ENCODE results near the gene ELOVL5.

ELOVL5 gene

DNA sequence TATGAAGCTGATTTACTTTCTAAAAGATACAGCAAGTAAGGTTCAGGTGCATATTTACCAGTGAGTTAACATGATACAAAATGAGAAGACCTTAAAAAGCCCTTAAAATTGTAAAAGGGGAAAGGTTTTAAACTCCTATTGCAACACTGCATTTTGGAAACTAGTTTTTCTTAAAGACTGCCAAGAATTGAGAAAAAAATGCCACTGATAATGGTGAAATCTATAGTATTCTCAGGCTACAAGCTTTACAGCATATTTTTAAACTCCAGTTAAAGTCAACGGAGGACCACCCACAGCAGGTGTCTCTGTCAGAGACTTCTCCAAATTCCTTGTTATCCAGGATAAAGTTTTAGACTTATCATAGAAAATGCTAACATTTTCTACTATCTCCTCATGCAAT lies 53.6 kb downstream of the ELOVL5 start:
- Histone ChIP-seq H3K27me3 (ENCODE audit: insufficient read depth, low read length, poor library complexity, severe bottlenecking) (no peaks in the 10 kb centered on the region), H3K36me3 (ENCODE audit: insufficient read depth, low read length) (peaks cover 51% of the 10 kb centered on the region), H4K20me1 (ENCODE audit: insufficient read depth, low read length, poor library complexity, severe bottlenecking) (peaks cover 95% of the 10 kb centered on the region), H3K9me3 (ENCODE audit: insufficient read depth, low read depth, low read length) (no peaks in the 10 kb centered on the region), H3F3A (ENCODE audit: low read depth) (0 out of 2 replicates have a peak, but pooled peaks cover 5% of the 10 kb centered on the region), H3K79me2 (ENCODE audit: insufficient read depth, low read length) (peaks cover 98% of the 10 kb centered on the region), H3K4me2 (ENCODE audit: low read depth, low read length, poor library complexity, severe bottlenecking) (no peak overlapping the region), H3K9me2 (replicated peaks; ENCODE audit: low read depth, low read length) (no peaks in the 10 kb centered on the region), H2AFZ (ENCODE audit: low read length) (no peak overlapping the region), H3K4me1 (ENCODE audit: insufficient read depth, low read length, poor library complexity, severe bottlenecking) (peaks cover 48% of the 10 kb centered on the region), H3K9ac (ENCODE audit: low read depth, low read length, poor library complexity, severe bottlenecking) (no peak overlapping the region), H3K4me3 (ENCODE audit: low read length, poor library complexity, severe bottlenecking) (no peak overlapping the region)
- TF ChIP-seq, protein P1, sequence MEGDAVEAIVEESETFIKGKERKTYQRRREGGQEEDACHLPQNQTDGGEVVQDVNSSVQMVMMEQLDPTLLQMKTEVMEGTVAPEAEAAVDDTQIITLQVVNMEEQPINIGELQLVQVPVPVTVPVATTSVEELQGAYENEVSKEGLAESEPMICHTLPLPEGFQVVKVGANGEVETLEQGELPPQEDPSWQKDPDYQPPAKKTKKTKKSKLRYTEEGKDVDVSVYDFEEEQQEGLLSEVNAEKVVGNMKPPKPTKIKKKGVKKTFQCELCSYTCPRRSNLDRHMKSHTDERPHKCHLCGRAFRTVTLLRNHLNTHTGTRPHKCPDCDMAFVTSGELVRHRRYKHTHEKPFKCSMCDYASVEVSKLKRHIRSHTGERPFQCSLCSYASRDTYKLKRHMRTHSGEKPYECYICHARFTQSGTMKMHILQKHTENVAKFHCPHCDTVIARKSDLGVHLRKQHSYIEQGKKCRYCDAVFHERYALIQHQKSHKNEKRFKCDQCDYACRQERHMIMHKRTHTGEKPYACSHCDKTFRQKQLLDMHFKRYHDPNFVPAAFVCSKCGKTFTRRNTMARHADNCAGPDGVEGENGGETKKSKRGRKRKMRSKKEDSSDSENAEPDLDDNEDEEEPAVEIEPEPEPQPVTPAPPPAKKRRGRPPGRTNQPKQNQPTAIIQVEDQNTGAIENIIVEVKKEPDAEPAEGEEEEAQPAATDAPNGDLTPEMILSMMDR (conservative IDR thresholded peaks at IDR 0.05; ENCODE audit: low read length): no peak
- TF ChIP-seq EZH2phosphoT487 (IDR thresholded peaks at IDR 0.05; ENCODE audit: borderline replicate concordance): no peak

DNA sequence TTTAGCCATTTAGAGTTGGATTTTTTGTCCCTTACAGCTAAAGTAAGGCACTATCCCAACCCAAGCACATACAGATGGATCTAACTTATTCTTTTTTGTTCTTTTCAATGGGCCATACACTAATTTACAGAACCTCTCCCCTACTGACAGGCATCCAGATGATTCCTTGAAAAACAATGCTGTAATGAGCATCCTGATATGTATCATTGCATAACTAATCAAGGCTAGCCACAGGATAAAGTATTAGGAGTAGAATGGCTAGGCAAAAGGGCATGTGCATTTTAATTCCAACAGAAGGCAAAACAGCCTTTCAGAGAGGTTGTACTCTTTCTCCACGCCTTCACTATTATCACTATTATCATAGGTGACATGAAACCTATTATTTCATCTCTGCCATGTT lies 54.1 kb downstream of the ELOVL5 start:
- H3K4me3 ChIP-seq (ENCODE audit: low read length, poor library complexity, severe bottlenecking): no peak overlapping the region
- no peak overlapping the region for H3K4me2 ChIP-seq (ENCODE audit: low read depth, low read length, poor library complexity, severe bottlenecking)
- no peaks in the 10 kb centered on the region for H3K9me3 ChIP-seq (ENCODE audit: insufficient read depth, low read depth, low read length)
- no peak for TF ChIP-seq EZH2phosphoT487 (IDR thresholded peaks at IDR 0.05; ENCODE audit: borderline replicate concordance)
- TF ChIP-seq, protein P1 (conservative IDR thresholded peaks at IDR 0.05; ENCODE audit: low read length): no peak
- H3K36me3 ChIP-seq (ENCODE audit: insufficient read depth, low read length): peaks cover 56% of the 10 kb centered on the region
- no peak overlapping the region for H2AFZ ChIP-seq (ENCODE audit: low read length)
- H3K4me1 ChIP-seq (ENCODE audit: insufficient read depth, low read length, poor library complexity, severe bottlenecking): peaks cover 42% of the 10 kb centered on the region
- H4K20me1 ChIP-seq (ENCODE audit: insufficient read depth, low read length, poor library complexity, severe bottlenecking): peaks cover 94% of the 10 kb centered on the region
- no peak overlapping the region for H3K9ac ChIP-seq (ENCODE audit: low read depth, low read length, poor library complexity, severe bottlenecking)
- H3K79me2 ChIP-seq (ENCODE audit: insufficient read depth, low read length): peaks cover 97% of the 10 kb centered on the region
- H3F3A ChIP-seq (ENCODE audit: low read depth): 0 out of 2 replicates have a peak, but pooled peaks cover 5% of the 10 kb centered on the region
- no peaks in the 10 kb centered on the region for H3K9me2 ChIP-seq (replicated peaks; ENCODE audit: low read depth, low read length)
- H3K27me3 ChIP-seq (ENCODE audit: insufficient read depth, low read length, poor library complexity, severe bottlenecking): no peaks in the 10 kb centered on the region

DNA sequence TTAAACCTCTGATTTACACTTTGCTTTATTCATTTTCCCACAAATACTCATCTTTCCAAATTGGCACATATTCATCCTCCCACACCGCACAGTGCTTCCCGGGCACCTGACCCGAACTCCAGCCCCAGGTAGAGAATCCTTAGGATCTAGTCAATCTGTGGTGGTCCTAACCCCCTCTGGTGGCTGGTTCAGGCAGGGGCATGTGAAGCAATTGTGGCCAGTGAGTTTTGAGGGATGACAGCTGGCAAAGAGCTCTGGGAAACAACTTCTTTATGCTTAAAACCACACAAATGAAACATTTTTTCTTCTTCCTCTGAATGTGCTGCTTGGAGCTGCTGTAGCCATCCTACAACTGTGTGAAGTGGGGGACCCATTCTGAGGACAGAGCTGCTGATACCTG lies 54.7 kb downstream of the ELOVL5 start:
- H3K36me3 ChIP-seq (ENCODE audit: insufficient read depth, low read length): peaks cover 60% of the 10 kb centered on the region
- H3K79me2 ChIP-seq (ENCODE audit: insufficient read depth, low read length): peaks cover 96% of the 10 kb centered on the region
- H3K4me3 ChIP-seq (ENCODE audit: low read length, poor library complexity, severe bottlenecking): no peak overlapping the region
- no peaks in the 10 kb centered on the region for H3K9me3 ChIP-seq (ENCODE audit: insufficient read depth, low read depth, low read length)
- no peak overlapping the region for H2AFZ ChIP-seq (ENCODE audit: low read length)
- H3K27me3 ChIP-seq (ENCODE audit: insufficient read depth, low read length, poor library complexity, severe bottlenecking): no peaks in the 10 kb centered on the region
- H4K20me1 ChIP-seq (ENCODE audit: insufficient read depth, low read length, poor library complexity, severe bottlenecking): peaks cover 89% of the 10 kb centered on the region
- H3F3A ChIP-seq (ENCODE audit: low read depth): 0 out of 2 replicates have a peak, but pooled peaks cover 5% of the 10 kb centered on the region
- H3K4me1 ChIP-seq (ENCODE audit: insufficient read depth, low read length, poor library complexity, severe bottlenecking): peaks cover 37% of the 10 kb centered on the region
- H3K9me2 ChIP-seq (replicated peaks; ENCODE audit: low read depth, low read length): no peaks in the 10 kb centered on the region
- no peak overlapping the region for H3K4me2 ChIP-seq (ENCODE audit: low read depth, low read length, poor library complexity, severe bottlenecking)
- no peak overlapping the region for H3K9ac ChIP-seq (ENCODE audit: low read depth, low read length, poor library complexity, severe bottlenecking)
- TF ChIP-seq EZH2phosphoT487 (IDR thresholded peaks at IDR 0.05; ENCODE audit: borderline replicate concordance): no peak
- TF ChIP-seq, protein P1 (conservative IDR thresholded peaks at IDR 0.05; ENCODE audit: low read length): peak; percentile 92

Data from Loucy (cell line).